HEK293 (cell line): ENCODE data around the gene LRRC4C.

Source experiments
- CTCF ChIA-PET: fragments of 350-600 bp; formaldehyde crosslinking; extraction: SDS; loops from one replicate; lab custom pipeline; 2021; ENCODE audit warnings: antibody characterized with exemption; lab: Yijun Ruan, JAX
- POLR2A ChIA-PET: fragments of 300-600 bp; formaldehyde crosslinking; extraction: SDS; loops from one replicate; lab custom pipeline; 2020; ENCODE audit warnings: antibody characterized with exemption, inconsistent platforms; lab: Yijun Ruan, JAX
- H3K27ac ChIP-seq: fragments of 200-500 bp; sonication (Bioruptor generic); 2 replicates; pipeline ENCODE4 v1.5.1; 2014; ENCODE audit warnings: low read depth, low read length, control low read depth, inconsistent platforms; ENCODE audit errors: extremely low read depth
- H3K36me3 ChIP-seq, 2 experiments: fragments of 200-500 bp in 1 of 2; sonication (Bioruptor generic) in 1 of 2; 1 replicate in 1 of 2; 2 replicates in 1 of 2; pipeline ENCODE4 v1.5.1; 2014 to 2017; ENCODE audit warnings: inconsistent platforms in 2 of 2, low read length in 2 of 2; ENCODE audit not compliant: control insufficient read depth in 2 of 2, insufficient read depth in 1 of 2
- H3K4me1 ChIP-seq: fragments of 200-500 bp; sonication (Bioruptor generic); 2 replicates; pipeline ENCODE4 v1.5.1; 2014; ENCODE audit warnings: mild to moderate bottlenecking, low read length, inconsistent platforms; ENCODE audit not compliant: control insufficient read depth, insufficient read depth
- H3K4me3 ChIP-seq: 2 replicates; pipeline ENCODE4 v1.5.1; 2011; ENCODE audit warnings: low read depth, mild to moderate bottlenecking, control low read depth, low read length, moderate library complexity
- H3K9me3 ChIP-seq: fragments of 200-500 bp; sonication (Bioruptor generic); 2 replicates; pipeline ENCODE4 v1.5.1; 2014; ENCODE audit warnings: low read depth, low read length, inconsistent platforms; ENCODE audit not compliant: control insufficient read depth, insufficient read depth
- GLI2 ChIP-seq: fragments of 450-650 bp; formaldehyde crosslinking; IDR thresholded peaks from 2 replicates; pipeline ENCODE4; 2017; ENCODE audit warnings: missing biosample characterization, missing genetic modification characterization, low read depth, borderline replicate concordance
- KLF1 ChIP-seq: fragments of 450-650 bp; formaldehyde crosslinking; IDR thresholded peaks from 2 replicates; pipeline ENCODE4 v1.5.1; 2016; ENCODE audit warnings: missing biosample characterization, missing genetic modification characterization
- KLF16 ChIP-seq: fragments of 450-650 bp; formaldehyde crosslinking; IDR thresholded peaks from 2 replicates; pipeline ENCODE4 v1.5.1; 2017; ENCODE audit warnings: missing biosample characterization, missing genetic modification characterization
- SP7 ChIP-seq: fragments of 450-650 bp; formaldehyde crosslinking; IDR thresholded peaks from 2 replicates; pipeline ENCODE4 v1.5.1; 2016; ENCODE audit warnings: missing biosample characterization, missing genetic modification characterization
- ZBTB48 ChIP-seq: fragments of 450-650 bp; formaldehyde crosslinking; IDR thresholded peaks from 2 replicates; pipeline ENCODE4 v1.5.1; 2016; ENCODE audit warnings: missing biosample characterization, missing genetic modification characterization
- ZNF10 ChIP-seq: fragments of 450-650 bp; formaldehyde crosslinking; IDR thresholded peaks from 2 replicates; pipeline ENCODE4 v1.5.1; 2017; ENCODE audit warnings: missing biosample characterization, missing genetic modification characterization
- ZNF121 ChIP-seq: fragments of 450-650 bp; formaldehyde crosslinking; IDR thresholded peaks from 2 replicates; pipeline ENCODE4 v1.5.1; 2016; ENCODE audit warnings: missing biosample characterization, missing genetic modification characterization
- ZNF132 ChIP-seq: fragments of 450-650 bp; formaldehyde crosslinking; IDR thresholded peaks from 2 replicates; pipeline ENCODE4 v1.5.1; 2017; ENCODE audit warnings: missing biosample characterization, missing genetic modification characterization, borderline replicate concordance
- ZNF175 ChIP-seq: fragments of 450-650 bp; formaldehyde crosslinking; IDR thresholded peaks from 2 replicates; pipeline ENCODE4 v1.5.1; 2016; ENCODE audit warnings: missing biosample characterization, missing genetic modification characterization
- ZNF214 ChIP-seq: fragments of 450-650 bp; formaldehyde crosslinking; IDR thresholded peaks from 2 replicates; pipeline ENCODE4 v1.5.1; 2017; ENCODE audit warnings: missing biosample characterization, mild to moderate bottlenecking, missing genetic modification characterization, borderline replicate concordance
- ZNF354C ChIP-seq: fragments of 450-650 bp; formaldehyde crosslinking; IDR thresholded peaks from 2 replicates; pipeline ENCODE4 v1.5.1; 2016; ENCODE audit warnings: missing biosample characterization, missing genetic modification characterization, low read depth, borderline replicate concordance
- ZNF501 ChIP-seq: fragments of 450-650 bp; formaldehyde crosslinking; IDR thresholded peaks from 2 replicates; pipeline ENCODE4 v1.5.1; 2016; ENCODE audit warnings: missing biosample characterization, missing genetic modification characterization
- ZNF544 ChIP-seq: fragments of 450-650 bp; formaldehyde crosslinking; IDR thresholded peaks from 2 replicates; pipeline ENCODE4 v1.5.0; 2017; ENCODE audit warnings: missing biosample characterization, missing genetic modification characterization
- ZNF555 ChIP-seq: fragments of 450-650 bp; formaldehyde crosslinking; conservative IDR thresholded peaks from 2 replicates; pipeline ENCODE4 v1.5.1; 2017; ENCODE audit warnings: missing biosample characterization, mild to moderate bottlenecking, missing genetic modification characterization, inconsistent platforms
- ZNF596 ChIP-seq: fragments of 450-650 bp; IDR thresholded peaks from 2 replicates; pipeline ENCODE4 v1.5.0; 2018; ENCODE audit warnings: missing biosample characterization, mild to moderate bottlenecking, missing genetic modification characterization, moderate library complexity
- ZNF600 ChIP-seq: fragments of 450-650 bp; formaldehyde crosslinking; IDR thresholded peaks from 2 replicates; pipeline ENCODE4 v1.5.1; 2016; ENCODE audit warnings: missing biosample characterization, missing genetic modification characterization
- ZNF658 ChIP-seq: fragments of 450-650 bp; formaldehyde crosslinking; IDR thresholded peaks from 2 replicates; pipeline ENCODE4; 2016; ENCODE audit warnings: missing biosample characterization, missing genetic modification characterization
- ZNF660 ChIP-seq: fragments of 450-650 bp; IDR thresholded peaks from 2 replicates; pipeline ENCODE4 v1.5.1; 2018; ENCODE audit warnings: missing biosample characterization, mild to moderate bottlenecking, missing genetic modification characterization
- ZNF664 ChIP-seq: fragments of 450-650 bp; formaldehyde crosslinking; IDR thresholded peaks from 2 replicates; pipeline ENCODE4 v1.5.1; 2016; ENCODE audit warnings: missing biosample characterization, missing genetic modification characterization
- ZNF707 ChIP-seq: fragments of 450-650 bp; formaldehyde crosslinking; IDR thresholded peaks from 2 replicates; pipeline ENCODE4 v1.5.1; 2016; ENCODE audit warnings: missing biosample characterization, missing genetic modification characterization
- ZSCAN30 ChIP-seq: fragments of 450-650 bp; IDR thresholded peaks from 2 replicates; pipeline ENCODE4 v1.5.1; 2018; ENCODE audit warnings: missing biosample characterization, mild to moderate bottlenecking, missing genetic modification characterization, moderate library complexity
- TF ChIP-seq, protein P1 (sequence below): fragments of 450-650 bp; formaldehyde crosslinking; IDR thresholded peaks from 2 replicates; pipeline ENCODE4 v1.5.1; 2016; ENCODE audit warnings: missing biosample characterization, missing genetic modification characterization

LRRC4C gene

GRCh38 chr11:40219401-40219800, 1240.1 kb downstream of the LRRC4C start:
- CTCF ChIA-PET, result no interaction called here
- no peak for TF ChIP-seq ZNF707
- POLR2A ChIA-PET, result no interaction called here
- Histone ChIP-seq H3K27ac (no peak overlapping the region), H3K9me3 (no peaks in the 10 kb centered on the region), H3K4me3 (no peak overlapping the region), H3K4me1 (no peaks in the 10 kb centered on the region), H3K36me3 (no peaks in the 10 kb centered on the region)

GRCh38 chr11:40215556-40215955, 1243.9 kb downstream of the LRRC4C start:
- no peak overlapping the region for H3K27ac ChIP-seq
- no peaks in the 10 kb centered on the region for H3K4me1 ChIP-seq
- POLR2A ChIA-PET, result no interaction called here
- CTCF ChIA-PET, result interaction anchor here (0.7 kb wide), 1 partner anchor 139 kb away, joined by 4 read pairs; no protein-coding TSS in a partner anchor
- no peaks in the 10 kb centered on the region for H3K9me3 ChIP-seq
- TF ChIP-seq ZNF214 (tag by site-specific recombination) (no peak), ZNF658 (tag by site-specific recombination) (no peak), ZNF501 (tag by site-specific recombination) (no peak), KLF16 (no peak), GLI2 (tag by site-specific recombination) (no peak), SP7 (tag by site-specific recombination) (no peak)
- no peaks in the 10 kb centered on the region for H3K36me3 ChIP-seq
- H3K4me3 ChIP-seq, result no peak overlapping the region

DNA sequence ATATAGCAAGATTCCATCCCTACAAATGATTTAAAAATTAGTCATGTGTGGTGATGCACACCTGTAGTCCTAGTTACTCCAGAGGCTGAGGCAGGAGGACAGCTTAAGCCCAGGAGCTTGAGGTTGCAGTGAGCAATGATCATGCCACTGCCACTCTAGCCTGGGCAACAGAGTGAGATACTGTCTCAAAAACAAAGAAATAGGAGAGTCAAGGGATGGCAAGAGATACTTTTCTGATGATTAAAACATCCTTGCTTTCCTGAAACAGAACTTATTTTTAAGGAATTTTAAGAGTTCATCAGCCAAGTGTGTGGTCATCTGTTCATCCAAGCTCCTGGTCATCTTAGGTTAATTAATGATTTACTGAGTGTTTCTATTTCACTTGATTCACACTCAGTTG, 1252.0 kb downstream of the LRRC4C start:
- H3K4me3 ChIP-seq, result no peak overlapping the region
- TF ChIP-seq ZSCAN30 (no peak), ZNF596 (tag by site-specific recombination) (no peak), ZNF121 (tag by site-specific recombination) (no peak), ZNF214 (tag by site-specific recombination) (no peak), ZNF175 (tag by site-specific recombination) (no peak), ZBTB48 (tag by site-specific recombination) (no peak), ZNF132 (tag by site-specific recombination) (no peak), ZNF600 (tag by site-specific recombination) (no peak), KLF1 (tag by site-specific recombination) (no peak)
- TF ChIP-seq, protein P1, sequence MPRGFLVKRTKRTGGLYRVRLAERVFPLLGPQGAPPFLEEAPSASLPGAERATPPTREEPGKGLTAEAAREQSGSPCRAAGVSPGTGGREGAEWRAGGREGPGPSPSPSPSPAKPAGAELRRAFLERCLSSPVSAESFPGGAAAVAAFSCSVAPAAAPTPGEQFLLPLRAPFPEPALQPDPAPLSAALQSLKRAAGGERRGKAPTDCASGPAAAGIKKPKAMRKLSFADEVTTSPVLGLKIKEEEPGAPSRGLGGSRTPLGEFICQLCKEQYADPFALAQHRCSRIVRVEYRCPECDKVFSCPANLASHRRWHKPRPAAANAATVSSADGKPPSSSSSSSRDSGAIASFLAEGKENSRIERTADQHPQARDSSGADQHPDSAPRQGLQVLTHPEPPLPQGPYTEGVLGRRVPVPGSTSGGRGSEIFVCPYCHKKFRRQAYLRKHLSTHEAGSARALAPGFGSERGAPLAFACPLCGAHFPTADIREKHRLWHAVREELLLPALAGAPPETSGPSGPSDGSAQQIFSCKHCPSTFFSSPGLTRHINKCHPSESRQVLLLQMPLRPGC, result no peak
- POLR2A ChIA-PET, result no interaction called here
- no peaks in the 10 kb centered on the region for H3K9me3 ChIP-seq
- no peaks in the 10 kb centered on the region for H3K36me3 ChIP-seq
- no peaks in the 10 kb centered on the region for H3K4me1 ChIP-seq
- H3K27ac ChIP-seq, result no peak overlapping the region
- CTCF ChIA-PET, result no interaction called here

GRCh38 chr11:40204228-40204627, 1255.2 kb downstream of the LRRC4C start:
- Histone ChIP-seq H3K4me1 (no peaks in the 10 kb centered on the region), H3K27ac (no peak overlapping the region), H3K4me3 (no peak overlapping the region), H3K36me3 (no peaks in the 10 kb centered on the region), H3K9me3 (no peaks in the 10 kb centered on the region)
- TF ChIP-seq ZNF354C (no peak), ZNF10 (tag by site-specific recombination) (no peak), ZNF555 (tag by site-specific recombination) (no peak), ZNF544 (tag by site-specific recombination) (no peak), ZNF664 (tag by site-specific recombination) (no peak), ZNF214 (tag by site-specific recombination) (no peak), ZNF660 (tag by site-specific recombination) (no peak)
- ChIA-PET CTCF (no interaction called here), POLR2A (no interaction called here)
